Spleen (tissue), 7 donors: ENCODE measurements around the gene RNASE9.
"Not testable (repeated sequence)": the region's sequence is repeated elsewhere in the genome, so short reads cannot be mapped to it uniquely, and the experiment has no call there.

Source experiments
- POLR2A ChIP-seq, 3 donors: fragments of 450-650 bp; IDR thresholded peaks; one replicate each; pipeline ENCODE4 v1.5.1; 2017; ENCODE audit warnings: antibody characterized with exemption in 3 of 3, mild to moderate bottlenecking in 1 of 3
- POLR2AphosphoS5 ChIP-seq, 3 donors: sonication (generic); formaldehyde crosslinking; IDR thresholded peaks; one replicate each; pipeline ENCODE4 v1.5.1; 2017; ENCODE audit warnings: antibody characterized with exemption in 3 of 3
- TF ChIP-seq, protein P1 (sequence below), 11 experiments: fragments of 200-600 bp in 7 of 11; fragments of 450-650 bp in 4 of 11; sonication (generic) in 4 of 11; IDR thresholded peaks in 8 of 11; conservative IDR thresholded peaks in 3 of 11; 1 replicate in 7 of 11; 2 replicates in 4 of 11; pipeline versions ENCODE4 v1.4.0 to v1.8.0; 2016 to 2021; ENCODE audit warnings: antibody characterized with exemption in 11 of 11, inconsistent platforms in 4 of 11, mild to moderate bottlenecking in 1 of 11
- donor health status: DM: no; HTN: no; CAD: no; lungs with moderate emphysema.
- donor health status: DM: no; HTN: no; CAD: no.
- donor health status: DM: no; HTN: no; CAD: no.

DNA sequence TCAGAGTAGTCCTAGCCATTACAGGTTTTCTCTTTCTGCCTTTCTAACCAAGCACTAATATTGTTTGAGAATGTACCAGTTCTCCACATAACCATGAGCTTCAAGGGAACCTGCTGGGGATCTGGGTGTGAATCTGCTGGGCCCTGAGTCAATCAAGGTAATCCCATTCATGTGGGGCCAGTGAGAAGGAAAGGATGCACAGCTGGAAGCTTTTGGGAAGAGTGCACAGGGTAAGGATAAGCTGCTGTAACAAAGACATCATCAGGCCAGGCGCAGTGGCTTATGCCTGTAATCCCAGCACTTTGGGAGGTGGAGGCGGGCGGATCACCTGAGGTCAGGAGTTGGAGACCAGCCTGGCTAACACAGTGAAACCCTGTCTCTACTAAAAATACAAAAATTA, 34.9 kb upstream of the RNASE9 start:
- TF ChIP-seq POLR2A, POLR2AphosphoS5 (IDR thresholded peaks at IDR 0.05): not testable (repeated sequence)
- TF ChIP-seq, protein P1, sequence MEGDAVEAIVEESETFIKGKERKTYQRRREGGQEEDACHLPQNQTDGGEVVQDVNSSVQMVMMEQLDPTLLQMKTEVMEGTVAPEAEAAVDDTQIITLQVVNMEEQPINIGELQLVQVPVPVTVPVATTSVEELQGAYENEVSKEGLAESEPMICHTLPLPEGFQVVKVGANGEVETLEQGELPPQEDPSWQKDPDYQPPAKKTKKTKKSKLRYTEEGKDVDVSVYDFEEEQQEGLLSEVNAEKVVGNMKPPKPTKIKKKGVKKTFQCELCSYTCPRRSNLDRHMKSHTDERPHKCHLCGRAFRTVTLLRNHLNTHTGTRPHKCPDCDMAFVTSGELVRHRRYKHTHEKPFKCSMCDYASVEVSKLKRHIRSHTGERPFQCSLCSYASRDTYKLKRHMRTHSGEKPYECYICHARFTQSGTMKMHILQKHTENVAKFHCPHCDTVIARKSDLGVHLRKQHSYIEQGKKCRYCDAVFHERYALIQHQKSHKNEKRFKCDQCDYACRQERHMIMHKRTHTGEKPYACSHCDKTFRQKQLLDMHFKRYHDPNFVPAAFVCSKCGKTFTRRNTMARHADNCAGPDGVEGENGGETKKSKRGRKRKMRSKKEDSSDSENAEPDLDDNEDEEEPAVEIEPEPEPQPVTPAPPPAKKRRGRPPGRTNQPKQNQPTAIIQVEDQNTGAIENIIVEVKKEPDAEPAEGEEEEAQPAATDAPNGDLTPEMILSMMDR (IDR thresholded peaks at IDR 0.05 in 8 of 11, conservative IDR thresholded peaks at IDR 0.05 in 3 of 11): not testable (repeated sequence)
